K562 (cell line): ENCODE results near the gene ODAD3. TPM values are rescaled to one million over a fixed set of nuclear protein-coding genes. Genes with fewer than 3 reads are reported as not detected.

Experiments used
- ATAC-seq: fragments of 200-7000 bp; cut with Tn5 transposase; 3 replicates; pipeline ENCODE4 v1.9.1; 2020; ENCODE audit warnings: moderate library complexity
- BruUV-seq: library from RNA; stranded (reverse); fragments of 400-500 nt; replicated peaks from 2 replicates; lab custom pipeline; 2021; lab: Mats Ljungman, UMichigan
- CTCF ChIA-PET: fragments of 300-600 bp; formaldehyde crosslinking; extraction: SDS; loops from one replicate; lab custom pipeline; 2021; ENCODE audit warnings: low intra/inter-chr PET ratio; lab: Yijun Ruan, JAX
- POLR2A ChIA-PET: fragments of 300-600, 350-650 bp; sonication (Branson Sonifier 250); formaldehyde crosslinking; extraction: SDS; loops from one replicate; lab custom pipeline; 2021; ENCODE audit warnings: antibody characterized with exemption, inconsistent platforms; lab: Yijun Ruan, JAX
- DNase-seq, 4 experiments: peaks; one replicate each; pipeline versions ENCODE4 v3.0.0 to v3.0.0-alpha.2; 2011 to 2018; ENCODE audit warnings: low spot score in 3 of 4, mixed read lengths in 3 of 4; ENCODE audit errors: extremely low read depth in 1 of 4
- FAIRE-seq: peaks from 2 replicates; lab custom pipeline; 2011; peaks lifted over from hg19 to GRCh38; lab: Jason Lieb, UNC
- H2AFZ ChIP-seq: 2 replicates; pipeline ENCODE4 v1.6.0; 2011; ENCODE audit warnings: low read depth, low read length, control low read depth, inconsistent platforms
- H3K27ac ChIP-seq: fragments of 200-600 bp; 3 replicates; pipeline ENCODE4 v1.8.0; 2011; ENCODE audit warnings: low read depth, mild to moderate bottlenecking, control low read depth, inconsistent platforms, low read length, moderate library complexity, mixed read lengths; ENCODE audit errors: extremely low read depth
- H3K27me3 ChIP-seq, 2 experiments: fragments of 300-600 bp in 1 of 2; 2 replicates in 1 of 2; 3 replicates in 1 of 2; pipeline versions ENCODE4 v1.6.0 to v1.8.0; 2011; ENCODE audit warnings: inconsistent platforms in 2 of 2, low read length in 2 of 2, mild to moderate bottlenecking in 1 of 2, mixed read lengths in 1 of 2, moderate library complexity in 1 of 2; ENCODE audit not compliant: control insufficient read depth in 2 of 2, insufficient read depth in 2 of 2
- H3K36me3 ChIP-seq: fragments of 300-600 bp; 3 replicates; pipeline ENCODE4 v1.8.0; 2011; ENCODE audit warnings: mild to moderate bottlenecking, low read length, inconsistent platforms; ENCODE audit not compliant: control insufficient read depth, insufficient read depth
- H3K4me1 ChIP-seq, 2 experiments: fragments of 200-600 bp in 1 of 2; replicated peaks in 1 of 2; 2 replicates in 1 of 2; 3 replicates in 1 of 2; pipeline versions ENCODE4 v1.5.1 to v1.8.0; 2011; ENCODE audit warnings: inconsistent platforms in 2 of 2, low read length in 2 of 2, mild to moderate bottlenecking in 1 of 2, mixed read lengths in 1 of 2, moderate library complexity in 1 of 2; ENCODE audit not compliant: control insufficient read depth in 2 of 2, insufficient read depth in 2 of 2
- H3K4me2 ChIP-seq: 2 replicates; pipeline ENCODE4 v1.6.1; 2011; ENCODE audit warnings: low read length, control low read depth, inconsistent platforms, mixed read lengths; ENCODE audit not compliant: insufficient read depth
- H3K4me3 ChIP-seq: fragments of 200-600 bp; sonication (generic), shearing (Covaris generic); 2 replicates; pipeline ENCODE4 v1.5.1; 2016; ENCODE audit warnings: control low read depth, inconsistent platforms
- H3K79me2 ChIP-seq: fragments of 200-600 bp; 3 replicates; pipeline ENCODE4 v1.8.0; 2011; ENCODE audit warnings: low read length, inconsistent platforms; ENCODE audit not compliant: control insufficient read depth, insufficient read depth
- H3K9ac ChIP-seq, 2 experiments: 2 replicates each; pipeline versions ENCODE4 v1.6.0 to v1.6.1; 2011; ENCODE audit warnings: low read depth in 2 of 2, low read length in 2 of 2, control low read depth in 1 of 2, inconsistent platforms in 1 of 2, mild to moderate bottlenecking in 1 of 2, mixed read lengths in 1 of 2; ENCODE audit not compliant: insufficient read depth in 1 of 2
- H3K9me1 ChIP-seq: one replicate; pipeline ENCODE4 v1.6.0; 2011; ENCODE audit warnings: inconsistent platforms, mild to moderate bottlenecking, low read length, moderate library complexity; ENCODE audit not compliant: control insufficient read depth, insufficient read depth
- H3K9me3 ChIP-seq: replicated peaks from 2 replicates; pipeline ENCODE4 v1.5.1; 2011; ENCODE audit warnings: low read depth, low read length, inconsistent platforms; ENCODE audit not compliant: control insufficient read depth, insufficient read depth
- H4K20me1 ChIP-seq: replicated peaks from 2 replicates; pipeline ENCODE4 v1.6.1; 2011; ENCODE audit warnings: low read length, inconsistent platforms, mixed read lengths; ENCODE audit not compliant: control insufficient read depth, insufficient read depth
- CTCF ChIP-seq, 3 experiments: IDR thresholded peaks in 2 of 3; conservative IDR thresholded peaks in 1 of 3; 2 replicates each; pipeline ENCODE4 v1.5.1; 2011 to 2012; ENCODE audit warnings: low read length in 3 of 3, mild to moderate bottlenecking in 3 of 3, control low read depth in 2 of 3, improper control_type of control experiment in 1 of 3, inconsistent platforms in 1 of 3, low read depth in 1 of 3, mixed read lengths in 1 of 3, moderate library complexity in 1 of 3; ENCODE audit not compliant: insufficient read depth in 2 of 3
- ERF ChIP-seq: fragments of 450-650 bp; formaldehyde crosslinking; IDR thresholded peaks from 2 replicates; pipeline ENCODE4 v1.4.0; 2020; ENCODE audit warnings: mild to moderate bottlenecking, mixed read lengths
- HDAC2 ChIP-seq: fragments of 450-650 bp; IDR thresholded peaks from 2 replicates; pipeline ENCODE4 v1.6.1; 2016; ENCODE audit warnings: mild to moderate bottlenecking
- TEAD1 ChIP-seq, 2 experiments: fragments of 450-650 bp in 1 of 2; sonication (generic) in 1 of 2; formaldehyde crosslinking; IDR thresholded peaks; 2 replicates each; pipeline versions ENCODE4 v1.4.0 to v1.8.0; 2020 to 2022; ENCODE audit warnings: mild to moderate bottlenecking in 2 of 2, missing genetic modification reagents in 1 of 2
- TOE1 ChIP-seq, 2 experiments: fragments of 450-650 bp in 1 of 2; sonication (generic) in 1 of 2; formaldehyde crosslinking in 1 of 2; IDR thresholded peaks; 2 replicates each; pipeline versions ENCODE4 v1.7.1 to v1.8.0; 2016 to 2022; ENCODE audit warnings: borderline replicate concordance in 2 of 2, mild to moderate bottlenecking in 2 of 2, antibody characterized with exemption in 1 of 2, inconsistent platforms in 1 of 2, low read depth in 1 of 2, missing genetic modification reagents in 1 of 2, moderate library complexity in 1 of 2
- ZNF121 ChIP-seq: sonication (generic); formaldehyde crosslinking; conservative IDR thresholded peaks from 2 replicates; pipeline ENCODE4 v1.8.0; 2022; ENCODE audit warnings: missing genetic modification reagents
- ZNF3 ChIP-seq: fragments of 250-450 bp; sonication (Bioruptor Pico); IDR thresholded peaks from 2 replicates; pipeline ENCODE4 v1.5.0; 2021; ENCODE audit warnings: mild to moderate bottlenecking, moderate library complexity
- WGBS: fragments of 100-300 bp; shearing (Covaris generic); methylation state at CpG from one replicate; pipeline ENCODE4 v1.1.6; 2016; ENCODE audit warnings: low coverage, mixed read lengths; ENCODE audit not compliant: insufficient coverage; ENCODE audit errors: missing lambda C conversion rate; 5-methylcytosine and 5-hydroxymethylcytosine counted together
- in situ Hi-C: fragments of 300-500 bp; cut with MboI; formaldehyde crosslinking; loops from 4 replicates; pipeline ENCODE4 v1.15.0; 2018; ENCODE audit warnings: inconsistent platforms, mixed read lengths
- intact Hi-C: fragments of 100-400 bp; cut with micrococcal nuclease; formaldehyde crosslinking; loops from 2 replicates; pipeline ENCODE4 v1.14.2; 2022
- polyA plus RNA-seq, 8 experiments: library from polyadenylated mRNA; depleted of rRNA in 4 of 8; stranded (reverse) in 5 of 8; unstranded in 3 of 8; fragments of >200 nt; fragmentation: Nextera tagmentation in 2 of 8; fragmentation: Illumina TruSeq in 1 of 8; extraction: Ambion mirVana in 2 of 8; extraction: Trizol in 1 of 8; gene quantifications; 2 replicates each; pipeline versions ENCODE4 v1.2.1 to v1.2.3, GENCODE V29; 2011 to 2014; ENCODE audit warnings: inconsistent platforms in 1 of 8, missing spikeins in 1 of 8
- total RNA-seq, 7 experiments: library from RNA; depleted of rRNA in 6 of 7; stranded (reverse); fragments of >200 nt in 6 of 7; fragmentation: Illumina TruSeq in 2 of 7; extraction: Trizol in 2 of 7; gene quantifications; 2 replicates each; pipeline versions ENCODE4 v1.2.1 to v1.2.3, GENCODE V29; 2011 to 2021; ENCODE audit warnings: low replicate concordance in 1 of 7
- TF ChIP-seq, protein P1 (sequence below), 2 experiments: fragments of 450-650 bp in 1 of 2; sonication (generic) in 1 of 2; formaldehyde crosslinking; conservative IDR thresholded peaks; 2 replicates each; pipeline versions ENCODE4 v1.4.0 to v1.8.1; 2020 to 2022; ENCODE audit warnings: mild to moderate bottlenecking in 1 of 2, missing genetic modification reagents in 1 of 2
- TF ChIP-seq, protein P2 (sequence below), 3 experiments: fragments of 200-800 bp in 1 of 3; sonication (Bioruptor generic) in 1 of 3; sonication (generic) in 1 of 3; formaldehyde crosslinking in 1 of 3; IDR thresholded peaks; 2 replicates each; pipeline versions ENCODE4 v1.6.1 to v1.8.0; 2016 to 2022; ENCODE audit warnings: mild to moderate bottlenecking in 2 of 3, missing compliant biosample characterization in 2 of 3, missing genetic modification characterization in 2 of 3, missing genetic modification reagents in 1 of 3

ODAD3 gene
- total and polyA plus RNA-seq, 9 of the 15 experiments (the other 6 are each of a cell fraction or from before 2014, with no cell fraction given), result 0.07 to 0.72 (median 0.14) TPM; not detected in 2

- H3K9me3 ChIP-seq, result no peaks in the 10 kb centered on the region
- no peaks in the 10 kb centered on the region for H3K9me1 ChIP-seq
- 0% methylated on average over 2 of the region's 2 CpGs for WGBS
- H3K4me3 ChIP-seq, result no peak overlapping the region
- in situ Hi-C loops (no loop called here), intact Hi-C loops (no loop called here)
- H3K27me3 ChIP-seq, result peaks cover 3 to 28% of the 10 kb centered on the region in 2 experiments; a peak in 4 of 5 replicates
- H3K9ac ChIP-seq, result no peak overlapping the region
- no peak for FAIRE-seq
- no peaks in the 10 kb centered on the region for H3K36me3 ChIP-seq
- no TSS peak for BruUV-seq
- ChIA-PET CTCF (no interaction called here), POLR2A (no interaction called here)
- H3K4me1 ChIP-seq, result peaks cover 0 to 20% of the 10 kb centered on the region in 2 experiments; a peak in 3 of 5 replicates
- H3K79me2 ChIP-seq, result no peaks in the 10 kb centered on the region
- H2AFZ ChIP-seq, result no peak overlapping the region
- no peak for ATAC-seq
- H4K20me1 ChIP-seq, result 0 out of 2 replicates have a peak, but pooled peaks cover 4% of the 10 kb centered on the region
- H3K27ac ChIP-seq, result no peak overlapping the region
- TF ChIP-seq ZNF3 (CRISPR knock-in tag), result no peak
- no peak for TF ChIP-seq TEAD1 (CRISPR knock-in tag; IDR thresholded peaks at IDR 0.05)
- TF ChIP-seq, protein P1, sequence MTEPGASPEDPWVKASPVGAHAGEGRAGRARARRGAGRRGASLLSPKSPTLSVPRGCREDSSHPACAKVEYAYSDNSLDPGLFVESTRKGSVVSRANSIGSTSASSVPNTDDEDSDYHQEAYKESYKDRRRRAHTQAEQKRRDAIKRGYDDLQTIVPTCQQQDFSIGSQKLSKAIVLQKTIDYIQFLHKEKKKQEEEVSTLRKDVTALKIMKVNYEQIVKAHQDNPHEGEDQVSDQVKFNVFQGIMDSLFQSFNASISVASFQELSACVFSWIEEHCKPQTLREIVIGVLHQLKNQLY (CRISPR knock-in tag; conservative IDR thresholded peaks at IDR 0.05), result no peak
- TF ChIP-seq ZNF121 (CRISPR knock-in tag), result peak; percentile 67
- no peak overlapping the region for H3K4me2 ChIP-seq
- no peak for DNase-seq
These were observed 26.5 kb upstream of the ODAD3 start for GRCh38 chr19:11461453-11461852.

DNA sequence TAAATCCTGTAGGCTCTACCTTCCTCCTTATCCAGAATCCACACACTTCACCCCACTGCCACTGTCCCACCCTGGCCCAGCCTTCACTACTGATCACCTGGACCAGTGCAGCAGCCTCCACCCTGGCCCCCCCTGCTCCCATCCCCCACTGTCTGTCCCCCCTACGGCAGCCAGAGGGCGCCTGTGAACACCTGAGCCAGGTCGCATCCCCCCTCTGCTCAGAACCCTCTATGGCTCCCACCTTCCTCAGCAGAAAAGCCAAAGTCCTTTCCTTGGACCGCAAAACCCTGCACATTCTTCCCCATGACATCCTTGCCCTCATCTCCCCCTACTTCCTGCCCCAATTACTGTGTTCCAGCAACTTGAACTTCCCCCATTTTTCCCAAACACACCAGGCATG lies 25.3 kb upstream of the ODAD3 start:
- Histone ChIP-seq H3K79me2 (no peaks in the 10 kb centered on the region), H3K4me1 (peaks cover 0 to 20% of the 10 kb centered on the region in 2 experiments; a peak in 3 of 5 replicates), H3K27me3 (peaks cover 0 to 24% of the 10 kb centered on the region in 2 experiments; a peak in 3 of 5 replicates), H3K9me1 (no peaks in the 10 kb centered on the region), H3K9me3 (no peaks in the 10 kb centered on the region), H3K4me3 (no peak overlapping the region), H2AFZ (no peak overlapping the region), H3K9ac (no peak overlapping the region), H4K20me1 (0 out of 2 replicates have a peak, but pooled peaks cover 4% of the 10 kb centered on the region), H3K36me3 (no peaks in the 10 kb centered on the region), H3K4me2 (no peak overlapping the region), H3K27ac (no peak overlapping the region)
- in situ Hi-C loops (no loop called here), intact Hi-C loops (no loop called here)
- FAIRE-seq (no peak), DNase-seq (peak in 3 of 4 experiments; percentile 56 to 64 (median 63)), ATAC-seq (peak; percentile 64)
- 0% methylated on average over 2 of the region's 4 CpGs for WGBS
- BruUV-seq, result no TSS peak
- POLR2A ChIA-PET, result no interaction called here
- CTCF ChIA-PET, result interaction anchor here (1.0 kb wide), 1 partner anchor 22 kb away, joined by 3 read pairs; no protein-coding TSS in a partner anchor
- TF ChIP-seq TOE1 (IDR thresholded peaks at IDR 0.05; ENCODE audit: borderline replicate concordance) (peak; percentile 30; the same call in 1 of the 2 replicates), TOE1 (CRISPR knock-in tag; IDR thresholded peaks at IDR 0.05; ENCODE audit: borderline replicate concordance, low read depth) (no peak), CTCF (IDR thresholded peaks at IDR 0.05 in 2 of 3, conservative IDR thresholded peaks at IDR 0.05 in 1 of 3; ENCODE audit: insufficient read depth in 2 of 3, low read depth in 1 of 3, low read length in 3 of 3) (peak; percentile 38 to 63 (median 50); a peak in 4 of 6 replicates), HDAC2 (peak; percentile 52; the same call in 1 of the 2 replicates), ERF (CRISPR knock-in tag) (no peak)
- TF ChIP-seq, protein P2, sequence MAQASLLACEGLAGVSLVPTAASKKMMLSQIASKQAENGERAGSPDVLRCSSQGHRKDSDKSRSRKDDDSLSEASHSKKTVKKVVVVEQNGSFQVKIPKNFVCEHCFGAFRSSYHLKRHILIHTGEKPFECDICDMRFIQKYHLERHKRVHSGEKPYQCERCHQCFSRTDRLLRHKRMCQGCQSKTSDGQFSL (CRISPR knock-in tag; IDR thresholded peaks at IDR 0.05), result peak; percentile 87
- TF ChIP-seq, protein P2 (tag; IDR thresholded peaks at IDR 0.05), result peak in 1 of 2 experiments; percentile 66; a peak in 2 of 4 replicates
